Measurements from ENCODE around the gene RBKS.
"Not testable (repeated sequence)": the region's sequence is repeated elsewhere in the genome, so short reads cannot be mapped to it uniquely, and the experiment has no call there.

The RBKS gene

DNA sequence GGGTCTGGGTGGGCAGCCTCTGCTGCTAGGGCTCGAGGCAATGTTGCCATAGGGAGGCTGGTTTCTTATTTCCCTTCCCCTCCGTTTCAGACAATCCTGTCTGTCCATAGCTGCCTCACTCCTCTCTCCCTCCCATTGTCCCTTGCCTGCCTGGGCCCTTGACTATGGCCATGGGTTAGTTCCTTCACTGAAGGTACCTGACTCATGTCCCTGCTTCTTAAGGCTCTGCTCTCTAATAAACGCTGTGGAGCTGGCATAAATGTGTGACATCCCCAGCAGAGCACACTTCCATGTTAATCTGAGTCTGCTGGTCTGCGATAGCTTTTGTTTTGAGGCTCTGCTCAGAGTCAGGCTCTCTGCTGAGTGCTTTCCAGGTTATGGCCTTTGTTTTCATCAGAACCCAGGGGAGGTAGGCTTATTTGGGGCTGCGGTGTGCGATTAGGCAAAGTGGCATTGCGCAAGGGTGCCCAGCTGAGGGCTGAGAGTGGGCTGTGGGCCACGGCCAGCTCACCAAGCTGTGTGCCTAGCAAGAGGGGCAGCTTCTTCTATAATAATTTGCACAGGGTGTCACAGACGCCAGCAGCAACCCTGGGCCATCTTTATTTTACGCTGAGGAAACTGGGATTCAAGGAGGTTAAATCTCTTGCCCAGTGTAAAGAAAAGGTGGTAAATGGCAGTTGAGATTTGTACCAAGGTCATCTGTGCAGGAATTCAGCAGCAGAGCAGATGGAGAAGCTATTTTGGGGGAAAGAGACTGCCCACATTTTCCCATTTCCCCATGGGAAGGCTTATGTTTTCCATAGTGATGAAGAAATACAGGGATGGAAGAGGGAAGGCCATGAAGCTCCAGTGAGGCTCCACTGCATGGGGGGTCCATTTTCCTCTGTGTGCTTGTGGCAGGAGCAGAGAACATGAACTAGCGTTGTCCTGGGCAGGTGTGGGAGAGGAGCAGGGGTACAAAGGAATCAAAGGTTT lies 93.1 kb downstream of the RBKS start:
- DNase-seq = no peak

DNA sequence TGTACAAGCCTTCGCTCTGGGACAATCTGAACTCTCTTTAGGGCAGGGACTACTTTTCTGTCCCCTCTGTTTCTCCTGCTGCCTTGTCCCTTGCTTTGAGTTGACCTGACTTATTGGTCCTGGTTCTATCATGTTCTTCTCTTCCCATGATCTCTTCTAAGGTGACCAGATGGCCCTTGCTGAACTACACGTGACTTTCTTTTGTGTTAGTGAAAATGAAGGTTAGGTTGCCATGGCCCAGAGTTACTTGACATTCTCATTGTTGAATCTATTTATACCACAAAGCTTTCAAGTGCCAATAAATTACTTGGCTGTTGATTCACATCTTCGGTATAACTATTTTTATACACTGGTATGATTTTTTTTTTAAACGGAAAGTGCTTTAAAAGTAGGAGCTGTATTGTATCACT lies 94.3 kb downstream of the RBKS start:
- no peak for DNase-seq

GRCh38 chr2:27795093-27795834 lies 94.9 kb downstream of the RBKS start:
- no peak for DNase-seq

GRCh38 chr2:27792759-27793158 lies 97.4 kb downstream of the RBKS start:
- no peak for DNase-seq

DNA sequence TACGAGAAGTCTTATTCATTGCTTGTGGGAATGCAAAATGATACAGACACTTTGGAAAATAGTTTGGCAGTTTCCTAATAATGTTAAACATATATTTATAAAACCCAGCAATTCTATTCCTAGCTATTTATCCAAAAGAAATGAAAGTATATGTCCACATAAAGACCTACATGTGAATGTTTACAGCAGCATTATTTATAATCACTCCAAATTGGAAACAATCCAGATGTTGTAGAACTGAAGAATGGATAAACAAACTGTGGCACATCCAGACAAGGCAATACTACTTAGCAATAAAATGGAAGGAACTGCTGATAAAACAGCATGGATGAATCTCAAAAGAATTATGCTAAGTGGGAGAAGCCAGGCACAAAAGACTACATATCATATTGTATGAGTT lies 99.4 kb downstream of the RBKS start:
- DNase-seq = no peak

GRCh38 chr2:27782701-27783100 lies 107.5 kb downstream of the RBKS start:
- no peak for DNase-seq

DNA sequence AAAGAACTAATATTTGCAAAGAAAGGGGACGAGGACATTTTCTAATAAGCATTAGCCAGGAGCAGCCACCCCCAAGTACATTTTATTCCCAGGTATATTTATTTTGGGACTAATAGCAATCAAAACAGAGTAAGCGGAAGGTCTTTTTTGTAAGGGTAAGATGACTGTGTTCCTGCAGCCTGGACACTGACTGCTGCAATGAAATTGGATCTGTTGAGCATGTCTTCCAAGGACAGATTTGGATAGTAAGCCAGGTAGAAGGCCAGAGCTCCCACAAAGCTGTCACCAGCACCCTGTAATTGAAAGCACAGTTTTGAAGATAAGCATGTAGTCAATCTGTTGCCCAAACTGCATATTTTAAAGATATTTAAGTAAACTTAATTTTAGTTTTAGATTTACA lies 108.7 kb downstream of the RBKS start:
- DNase-seq = no peak

GRCh38 chr2:27779417-27780055 lies 110.7 kb downstream of the RBKS start:
- no peak for DNase-seq

- no peak for DNase-seq
Observed at GRCh38 chr2:27776696-27777095, 113.5 kb downstream of the RBKS start.

GRCh38 chr2:27776097-27776496 lies 114.1 kb downstream of the RBKS start:
- DNase-seq = no peak

DNA sequence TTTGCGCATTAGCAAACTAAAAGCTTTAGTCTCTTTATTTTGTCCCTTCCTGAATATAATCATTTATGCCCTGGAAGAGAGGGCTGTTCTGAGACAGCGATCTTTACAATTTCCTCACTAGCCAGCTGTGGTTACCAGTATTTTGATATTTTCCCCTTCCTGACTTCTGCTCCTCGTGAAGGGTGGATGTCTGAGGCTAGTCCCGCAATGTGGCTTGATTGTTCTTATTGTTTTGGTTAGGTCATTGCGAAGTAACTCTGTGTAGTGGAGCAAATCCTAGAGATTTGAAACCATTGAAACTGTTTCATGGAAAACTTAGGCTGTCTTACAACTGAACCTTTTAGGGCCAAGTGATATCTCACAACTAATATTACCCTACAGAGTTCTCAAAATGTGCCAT lies 116.2 kb downstream of the RBKS start:
- DNase-seq = no peak

GRCh38 chr2:27772804-27773203 lies 117.4 kb downstream of the RBKS start:
- no peak for DNase-seq

GRCh38 chr2:27771548-27772335 lies 118.4 kb downstream of the RBKS start, which contains the start of gene MRPL33:
MRPL33 (plus strand) TSS chr2:27771719; CDS start chr2:27771778, 59 bp downstream.
- DNase-seq = peak; percentile 97

DNA sequence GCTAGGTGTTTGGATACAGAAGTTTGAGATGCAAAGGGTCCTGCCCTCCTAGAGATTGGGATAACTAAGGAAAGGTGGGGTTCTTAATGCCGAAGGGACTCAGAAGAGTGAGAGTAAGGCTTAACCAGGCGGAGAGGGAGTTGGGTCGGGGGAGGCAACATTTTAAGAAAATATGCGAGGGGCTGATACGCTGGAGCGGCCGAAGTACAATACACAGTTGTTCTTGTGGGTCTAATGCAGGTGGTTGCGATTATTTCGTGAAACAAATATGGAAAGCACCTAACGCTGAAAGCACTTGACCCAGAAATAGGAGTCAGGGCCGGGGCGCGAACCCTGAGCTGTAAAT lies 119.0 kb downstream of the RBKS start:
- DNase-seq = no peak

DNA sequence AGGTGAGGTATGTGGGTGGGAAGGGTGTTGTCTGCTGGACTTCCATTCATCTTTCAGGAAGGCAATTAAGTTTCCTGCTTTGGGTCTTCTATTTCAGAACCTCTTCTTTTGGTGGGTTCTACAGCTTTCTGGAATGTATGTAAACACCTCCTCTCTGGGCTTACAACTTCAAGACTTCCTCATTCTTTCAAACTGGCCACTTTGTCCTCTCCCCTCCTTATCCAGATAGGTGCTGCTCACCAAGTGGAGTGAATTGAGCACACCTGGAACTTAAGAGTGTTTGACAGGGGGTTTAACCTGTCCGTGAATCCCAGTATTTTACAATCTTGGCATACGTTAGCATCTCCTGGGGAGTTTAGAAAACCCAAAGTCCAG lies 123.9 kb downstream of the RBKS start:
- DNase-seq = no peak

GRCh38 chr2:27765621-27766286 lies 124.4 kb downstream of the RBKS start:
- DNase-seq = no peak

- DNase-seq = not testable (repeated sequence)
Observed at GRCh38 chr2:27764526-27764925, 125.7 kb downstream of the RBKS start.

- no peak for DNase-seq
Observed at GRCh38 chr2:27763907-27764267, 126.3 kb downstream of the RBKS start.

GRCh38 chr2:27762951-27763906 lies 127.0 kb downstream of the RBKS start:
- DNase-seq = no peak

GRCh38 chr2:27756544-27757498 lies 133.4 kb downstream of the RBKS start:
- DNase-seq = no peak
